Breast epithelium (tissue), 3 donors: Measurements from ENCODE around the gene PSMB4.

Source experiments
- CTCF ChIP-seq, 3 donors: fragments of 450-650 bp; IDR thresholded peaks; one replicate each; pipeline ENCODE4 v1.5.1; 2016 to 2017; ENCODE audit warnings: antibody characterized with exemption in 3 of 3, mild to moderate bottlenecking in 3 of 3, moderate library complexity in 3 of 3
- POLR2A ChIP-seq: fragments of 450-650 bp; IDR thresholded peaks from one replicate; pipeline ENCODE4 v1.6.1; 2016; ENCODE audit warnings: antibody characterized with exemption, mild to moderate bottlenecking, moderate library complexity

DNA sequence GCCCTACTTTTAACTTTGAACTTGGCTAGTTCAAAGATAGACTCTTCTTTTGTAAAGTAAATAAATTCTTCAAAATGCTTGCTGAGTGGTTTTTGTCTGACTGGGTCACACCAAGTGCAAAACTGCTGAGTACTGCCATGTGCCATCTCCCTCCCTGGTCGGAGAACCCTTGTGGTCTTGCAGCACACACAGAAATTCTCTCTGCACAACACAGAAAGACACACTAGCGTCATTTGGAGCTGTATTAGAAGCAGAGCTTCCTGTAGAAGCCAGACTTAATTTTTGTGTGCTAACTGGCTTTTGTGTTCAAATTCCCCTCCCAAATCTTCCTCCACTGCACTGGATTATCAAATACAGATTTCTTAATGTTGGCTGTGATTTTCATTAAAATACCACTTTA is 2.5 kb downstream of the PSMB4 start:
- TF ChIP-seq CTCF (IDR thresholded peaks at IDR 0.05) (no peak), POLR2A (no peak)
